ENCODE data around the gene NTM.

The NTM gene

DNA sequence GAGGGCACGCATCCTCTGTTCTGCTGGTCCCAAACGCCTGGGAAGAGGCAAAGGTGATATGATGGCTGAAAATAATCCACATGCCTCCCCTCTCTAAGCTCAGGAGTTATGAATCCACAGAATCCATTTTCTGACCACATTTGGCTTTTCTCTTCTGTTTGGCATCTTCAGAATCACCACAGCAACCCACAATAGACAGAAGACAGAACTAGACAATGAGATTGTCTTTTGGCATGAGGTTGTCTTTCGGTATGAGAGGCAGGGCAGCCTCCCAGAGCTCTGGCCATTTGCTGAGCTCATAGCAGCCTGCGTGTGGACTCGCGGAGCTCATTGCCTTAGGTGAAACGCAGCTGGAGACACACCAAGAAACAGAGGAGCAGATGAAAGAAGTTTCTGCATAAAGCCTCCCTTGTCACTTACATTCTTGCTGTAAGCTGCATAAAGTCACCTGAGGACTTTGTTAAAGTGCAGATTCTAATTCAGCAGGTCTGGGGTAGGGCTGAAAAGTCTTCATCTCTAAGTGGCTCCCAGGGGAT lies 868.0 kb downstream of the NTM start:
- DNase-seq (ENCODE audit: insufficient read length, low spot score) (no peak), FAIRE-seq (no peak)
- TF ChIP-seq POLR2A (IDR thresholded peaks at IDR 0.05; ENCODE audit: low read depth, low read length) (no peak), SPI1 (IDR thresholded peaks at IDR 0.05; ENCODE audit: low read depth, low read length) (no peak), POLR2AphosphoS5 (IDR thresholded peaks at IDR 0.05; ENCODE audit: low read depth, low read length) (no peak), TAF1 (IDR thresholded peaks at IDR 0.05; ENCODE audit: low read depth, low read length) (no peak), PAX5 (IDR thresholded peaks at IDR 0.05; ENCODE audit: insufficient read depth, low read length, severe bottlenecking) (no peak), POU2F2 (IDR thresholded peaks at IDR 0.05; ENCODE audit: low read depth, low read length) (no peak)

GRCh38 chr11:132240374-132240773 lies 870.0 kb downstream of the NTM start:
- TF ChIP-seq PAX5 (IDR thresholded peaks at IDR 0.05; ENCODE audit: insufficient read depth, low read length, severe bottlenecking) (no peak), POU2F2 (IDR thresholded peaks at IDR 0.05; ENCODE audit: low read depth, low read length) (no peak), SPI1 (IDR thresholded peaks at IDR 0.05; ENCODE audit: low read depth, low read length) (no peak), TAF1 (IDR thresholded peaks at IDR 0.05; ENCODE audit: low read depth, low read length) (no peak), POLR2AphosphoS5 (IDR thresholded peaks at IDR 0.05; ENCODE audit: low read depth, low read length) (no peak)
- no peak for FAIRE-seq

GRCh38 chr11:132242632-132243031 lies 872.2 kb downstream of the NTM start:
- no peak for DNase-seq (ENCODE audit: insufficient read length, low spot score)
- no peak for FAIRE-seq
- no peak for TF ChIP-seq POLR2AphosphoS5 (IDR thresholded peaks at IDR 0.05; ENCODE audit: low read depth, low read length)
- no peak for TF ChIP-seq TAF1 (IDR thresholded peaks at IDR 0.05; ENCODE audit: low read depth, low read length)
- TF ChIP-seq SPI1 (IDR thresholded peaks at IDR 0.05; ENCODE audit: low read depth, low read length): no peak
- no peak for TF ChIP-seq POU2F2 (IDR thresholded peaks at IDR 0.05; ENCODE audit: low read depth, low read length)
- no peak for TF ChIP-seq PAX5 (IDR thresholded peaks at IDR 0.05; ENCODE audit: insufficient read depth, low read length, severe bottlenecking)
- no peak for TF ChIP-seq POLR2A (IDR thresholded peaks at IDR 0.05; ENCODE audit: low read depth, low read length)

More at GRCh38 chr11:132240374-132240773, 870.0 kb downstream of the NTM start:
- no peak for DNase-seq (ENCODE audit: insufficient read length, low spot score)

DNA sequence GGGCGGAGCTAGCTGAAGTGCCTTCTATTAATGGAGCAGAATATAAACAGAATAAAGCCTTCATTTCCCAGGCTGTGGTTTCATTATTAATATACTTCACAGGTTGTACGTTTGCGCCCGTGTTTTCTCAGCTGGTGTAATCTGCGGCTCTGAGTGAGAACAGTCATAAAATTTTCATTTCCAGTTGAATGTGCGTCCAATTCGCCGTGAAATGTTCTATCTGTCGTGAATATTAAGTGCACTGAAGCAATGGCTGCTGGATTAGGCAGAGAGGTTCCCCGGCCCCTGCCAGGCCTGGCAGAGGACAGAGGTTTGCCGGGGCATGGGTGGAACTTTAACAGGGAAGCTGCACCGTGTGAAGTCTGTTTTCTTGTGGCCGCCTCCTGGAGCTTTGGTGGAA lies 874.4 kb downstream of the NTM start:
- no peak for FAIRE-seq
- no peak for DNase-seq (ENCODE audit: insufficient read length, low spot score)
- TF ChIP-seq PAX5 (IDR thresholded peaks at IDR 0.05; ENCODE audit: insufficient read depth, low read length, severe bottlenecking) (no peak), POU2F2 (IDR thresholded peaks at IDR 0.05; ENCODE audit: low read depth, low read length) (no peak), POLR2AphosphoS5 (IDR thresholded peaks at IDR 0.05; ENCODE audit: low read depth, low read length) (no peak), TAF1 (IDR thresholded peaks at IDR 0.05; ENCODE audit: low read depth, low read length) (no peak), SPI1 (IDR thresholded peaks at IDR 0.05; ENCODE audit: low read depth, low read length) (no peak), POLR2A (IDR thresholded peaks at IDR 0.05; ENCODE audit: low read depth, low read length) (no peak)

DNA sequence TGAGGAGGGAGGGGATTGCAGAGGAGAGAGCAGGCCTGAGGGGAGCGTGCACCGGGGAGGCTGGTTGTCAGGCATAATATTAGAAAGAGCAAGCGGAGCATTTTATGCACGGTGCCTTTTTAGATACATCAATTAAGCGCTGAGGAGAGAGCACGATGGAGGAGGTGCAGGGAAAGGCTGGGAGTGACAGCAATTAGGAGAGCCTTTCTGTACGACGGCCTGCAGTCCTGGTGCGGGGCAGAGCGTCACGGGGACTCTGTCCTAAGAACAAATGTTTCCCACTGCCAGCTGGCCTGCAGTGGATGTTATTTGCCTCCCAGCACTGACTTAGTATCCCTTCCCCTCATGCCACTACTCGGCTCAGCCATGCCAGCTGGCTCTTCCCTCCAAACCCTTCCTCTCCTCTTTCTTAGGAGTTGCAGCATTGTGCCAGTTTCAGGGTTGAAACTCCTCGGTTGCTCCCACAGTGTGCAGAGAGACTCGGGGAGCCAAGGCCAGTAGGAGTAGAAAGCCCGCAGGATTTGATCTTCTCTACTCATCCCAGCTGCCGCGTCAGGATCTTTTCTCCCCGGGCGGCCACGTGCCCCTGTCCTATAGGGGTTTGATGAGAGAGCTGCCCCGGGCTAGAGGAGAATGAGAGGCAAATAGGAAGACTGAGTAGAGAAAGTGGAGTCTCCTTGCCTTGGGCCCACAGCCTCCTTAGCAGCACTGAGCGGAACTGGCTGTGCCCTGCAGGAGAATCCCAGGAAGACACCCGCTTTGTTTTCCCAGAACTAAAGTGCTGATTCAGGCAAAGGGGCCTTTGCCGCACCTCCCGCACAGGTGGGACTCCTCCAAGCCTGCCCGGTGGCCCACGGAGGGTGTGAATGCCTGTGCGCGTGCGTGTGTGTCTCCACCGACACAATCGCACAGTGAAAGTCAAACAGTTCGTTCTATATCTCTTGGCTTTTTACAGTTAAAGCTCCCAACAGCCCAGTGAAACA lies 875.3 kb downstream of the NTM start:
- no peak for TF ChIP-seq SPI1 (IDR thresholded peaks at IDR 0.05; ENCODE audit: low read depth, low read length)
- no peak for TF ChIP-seq POLR2A (IDR thresholded peaks at IDR 0.05; ENCODE audit: low read depth, low read length)
- no peak for TF ChIP-seq PAX5 (IDR thresholded peaks at IDR 0.05; ENCODE audit: insufficient read depth, low read length, severe bottlenecking)
- no peak for TF ChIP-seq POU2F2 (IDR thresholded peaks at IDR 0.05; ENCODE audit: low read depth, low read length)
- no peak for TF ChIP-seq TAF1 (IDR thresholded peaks at IDR 0.05; ENCODE audit: low read depth, low read length)
- no peak for TF ChIP-seq POLR2AphosphoS5 (IDR thresholded peaks at IDR 0.05; ENCODE audit: low read depth, low read length)
- FAIRE-seq (no peak), DNase-seq (ENCODE audit: insufficient read length, low spot score) (no peak)

GRCh38 chr11:132248580-132248979 lies 878.2 kb downstream of the NTM start:
- no peak for DNase-seq (ENCODE audit: insufficient read length, low spot score)
- FAIRE-seq: no peak
- TF ChIP-seq TAF1 (IDR thresholded peaks at IDR 0.05; ENCODE audit: low read depth, low read length) (no peak), PAX5 (IDR thresholded peaks at IDR 0.05; ENCODE audit: insufficient read depth, low read length, severe bottlenecking) (no peak), POU2F2 (IDR thresholded peaks at IDR 0.05; ENCODE audit: low read depth, low read length) (no peak)

- DNase-seq (ENCODE audit: insufficient read length, low spot score) (no peak), FAIRE-seq (no peak)
- TF ChIP-seq POLR2AphosphoS5 (IDR thresholded peaks at IDR 0.05; ENCODE audit: low read depth, low read length) (no peak), TAF1 (IDR thresholded peaks at IDR 0.05; ENCODE audit: low read depth, low read length) (no peak), SPI1 (IDR thresholded peaks at IDR 0.05; ENCODE audit: low read depth, low read length) (no peak), PAX5 (IDR thresholded peaks at IDR 0.05; ENCODE audit: insufficient read depth, low read length, severe bottlenecking) (no peak), POU2F2 (IDR thresholded peaks at IDR 0.05; ENCODE audit: low read depth, low read length) (no peak), POLR2A (IDR thresholded peaks at IDR 0.05; ENCODE audit: low read depth, low read length) (no peak)
Observed at GRCh38 chr11:132249256-132249655, 878.8 kb downstream of the NTM start.

DNA sequence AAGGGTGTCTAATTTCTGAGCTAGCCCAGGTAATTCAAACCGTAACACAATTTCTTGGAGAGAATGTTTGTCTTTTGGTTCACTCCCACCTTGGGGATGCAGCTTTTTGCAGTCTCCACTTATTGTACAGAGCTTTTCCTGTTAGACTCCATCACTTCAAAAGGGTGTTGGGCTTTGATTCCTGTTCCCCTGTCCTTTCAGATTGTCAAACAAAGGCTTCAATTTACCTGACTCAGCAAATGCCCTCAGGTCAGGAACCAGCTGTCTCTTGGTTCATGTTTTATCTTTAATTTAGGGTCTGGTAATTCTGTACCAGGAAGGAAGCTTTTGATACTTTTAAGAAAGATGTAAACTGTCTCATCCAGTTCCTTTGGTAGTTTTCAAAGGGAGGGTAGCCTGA lies 880.6 kb downstream of the NTM start:
- no peak for FAIRE-seq
- TF ChIP-seq TAF1 (IDR thresholded peaks at IDR 0.05; ENCODE audit: low read depth, low read length) (no peak), PAX5 (IDR thresholded peaks at IDR 0.05; ENCODE audit: insufficient read depth, low read length, severe bottlenecking) (no peak), POU2F2 (IDR thresholded peaks at IDR 0.05; ENCODE audit: low read depth, low read length) (no peak), POLR2AphosphoS5 (IDR thresholded peaks at IDR 0.05; ENCODE audit: low read depth, low read length) (no peak), POLR2A (IDR thresholded peaks at IDR 0.05; ENCODE audit: low read depth, low read length) (no peak), SPI1 (IDR thresholded peaks at IDR 0.05; ENCODE audit: low read depth, low read length) (no peak)

GRCh38 chr11:132253469-132254264 lies 883.3 kb downstream of the NTM start:
- TF ChIP-seq POLR2AphosphoS5 (IDR thresholded peaks at IDR 0.05; ENCODE audit: low read depth, low read length) (no peak), SPI1 (IDR thresholded peaks at IDR 0.05; ENCODE audit: low read depth, low read length) (no peak), POU2F2 (IDR thresholded peaks at IDR 0.05; ENCODE audit: low read depth, low read length) (no peak), POLR2A (IDR thresholded peaks at IDR 0.05; ENCODE audit: low read depth, low read length) (no peak), TAF1 (IDR thresholded peaks at IDR 0.05; ENCODE audit: low read depth, low read length) (no peak), PAX5 (IDR thresholded peaks at IDR 0.05; ENCODE audit: insufficient read depth, low read length, severe bottlenecking) (no peak)
- DNase-seq (ENCODE audit: insufficient read length, low spot score) (no peak), FAIRE-seq (no peak)

More for the DNA sequence above, 880.6 kb downstream of the NTM start:
- no peak for DNase-seq (ENCODE audit: insufficient read length, low spot score)

Measured in GM12891 (cell line).